OCI-LY1 (cell line): ENCODE results near the gene DIAPH3.

Source experiments
- H2AFZ ChIP-seq: fragments of 200-600 bp; sonication (generic), shearing (Covaris generic); 2 replicates; pipeline ENCODE4 v1.6.0; 2014; ENCODE audit warnings: antibody characterized with exemption, mild to moderate bottlenecking, low read length
- H3F3A ChIP-seq: fragments of 200-600 bp; sonication (generic), shearing (Covaris generic); 2 replicates; pipeline ENCODE4 v1.6.0; 2014; ENCODE audit warnings: mild to moderate bottlenecking, antibody characterized with exemption, low read length, moderate library complexity; ENCODE audit not compliant: insufficient read depth
- H3K27ac ChIP-seq: fragments of 200-600 bp; sonication (generic); 2 replicates; pipeline ENCODE4 v1.5.1; 2014; ENCODE audit warnings: low read length, mixed run types, mild to moderate bottlenecking, low read depth; ENCODE audit not compliant: poor library complexity, severe bottlenecking
- H3K27me3 ChIP-seq: fragments of 200-600 bp; sonication (generic); 2 replicates; pipeline ENCODE4 v1.6.0; 2014; ENCODE audit warnings: antibody characterized with exemption, mild to moderate bottlenecking, low read length, moderate library complexity; ENCODE audit not compliant: insufficient read depth
- H3K36me3 ChIP-seq: fragments of 200-600 bp; sonication (generic); 2 replicates; pipeline ENCODE4 v1.6.1; 2014; ENCODE audit warnings: mild to moderate bottlenecking, antibody characterized with exemption, low read length, moderate library complexity, mixed read lengths; ENCODE audit not compliant: insufficient read depth
- H3K4me1 ChIP-seq: fragments of 200-600 bp; sonication (generic); 2 replicates; pipeline ENCODE4 v1.5.1; 2014; ENCODE audit warnings: mild to moderate bottlenecking, low read length, moderate library complexity; ENCODE audit not compliant: insufficient read depth, severe bottlenecking
- H3K4me2 ChIP-seq: fragments of 200-600 bp; sonication (generic), shearing (Covaris generic); 2 replicates; pipeline ENCODE4 v1.6.1; 2014; ENCODE audit warnings: low read length
- H3K4me3 ChIP-seq: fragments of 200-600 bp; sonication (generic); 2 replicates; pipeline ENCODE4 v1.5.1; 2014; ENCODE audit warnings: low read length, low read depth, mild to moderate bottlenecking, mixed read lengths; ENCODE audit not compliant: poor library complexity, severe bottlenecking
- H3K79me2 ChIP-seq: fragments of 200-600 bp; shearing (Covaris generic); 2 replicates; pipeline ENCODE4 v1.6.1; 2016; ENCODE audit warnings: mixed run types, low read length, mixed read lengths; ENCODE audit not compliant: insufficient read depth
- H3K9ac ChIP-seq: fragments of 200-600 bp; sonication (generic), shearing (Covaris generic); 2 replicates; pipeline ENCODE4 v1.6.1; 2014; ENCODE audit warnings: mild to moderate bottlenecking, low read length, mixed read lengths
- H3K9me2 ChIP-seq: fragments of 200-600 bp; sonication (generic), shearing (Covaris generic); 2 replicates; pipeline ENCODE4 v1.6.1; 2014; ENCODE audit warnings: low read depth, mild to moderate bottlenecking, low read length, mixed read lengths
- H3K9me3 ChIP-seq: fragments of 200-600 bp; shearing (Covaris generic); 2 replicates; pipeline ENCODE4 v1.6.1; 2014; ENCODE audit warnings: low read length, mixed read lengths
- H4K20me1 ChIP-seq: fragments of 200-600 bp; sonication (generic), shearing (Covaris generic); 2 replicates; pipeline ENCODE4 v1.6.0; 2016; ENCODE audit warnings: mild to moderate bottlenecking, low read length; ENCODE audit not compliant: insufficient read depth
- EZH2 ChIP-seq: fragments of 200-600 bp; sonication (generic), shearing (Covaris generic); IDR thresholded peaks from 2 replicates; pipeline ENCODE4 v1.8.0; 2017; ENCODE audit warnings: borderline replicate concordance, mixed run types, mild to moderate bottlenecking, antibody characterized with exemption, low read length, moderate library complexity, mixed read lengths
- TF ChIP-seq, protein P1 (sequence below): fragments of 200-600 bp; sonication (generic), shearing (Covaris generic); IDR thresholded peaks from 2 replicates; pipeline ENCODE4 v1.5.1; 2017; ENCODE audit warnings: mild to moderate bottlenecking, antibody characterized with exemption, low read length, moderate library complexity, mixed read lengths

The DIAPH3 gene

DNA sequence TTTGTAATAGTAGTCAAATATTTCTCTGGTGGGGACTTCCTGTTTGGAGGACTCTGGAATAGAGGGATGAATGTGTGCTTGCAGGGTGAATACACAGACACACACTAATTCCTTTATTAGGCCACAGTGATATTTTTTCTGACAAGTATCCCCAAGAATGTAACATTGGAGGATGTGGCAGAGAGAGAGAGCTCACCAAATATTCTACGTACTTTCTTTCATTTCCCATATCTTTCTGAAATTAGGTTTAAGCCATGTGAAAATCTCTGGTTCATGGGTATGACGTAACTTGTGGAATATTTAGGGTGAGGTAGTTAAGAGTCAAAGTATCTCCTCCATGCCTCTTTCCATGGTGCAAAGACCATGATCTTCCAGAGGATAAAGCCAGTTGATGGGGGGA is 463.4 kb downstream of the DIAPH3 start:
- no peak for TF ChIP-seq EZH2
- TF ChIP-seq, protein P1, sequence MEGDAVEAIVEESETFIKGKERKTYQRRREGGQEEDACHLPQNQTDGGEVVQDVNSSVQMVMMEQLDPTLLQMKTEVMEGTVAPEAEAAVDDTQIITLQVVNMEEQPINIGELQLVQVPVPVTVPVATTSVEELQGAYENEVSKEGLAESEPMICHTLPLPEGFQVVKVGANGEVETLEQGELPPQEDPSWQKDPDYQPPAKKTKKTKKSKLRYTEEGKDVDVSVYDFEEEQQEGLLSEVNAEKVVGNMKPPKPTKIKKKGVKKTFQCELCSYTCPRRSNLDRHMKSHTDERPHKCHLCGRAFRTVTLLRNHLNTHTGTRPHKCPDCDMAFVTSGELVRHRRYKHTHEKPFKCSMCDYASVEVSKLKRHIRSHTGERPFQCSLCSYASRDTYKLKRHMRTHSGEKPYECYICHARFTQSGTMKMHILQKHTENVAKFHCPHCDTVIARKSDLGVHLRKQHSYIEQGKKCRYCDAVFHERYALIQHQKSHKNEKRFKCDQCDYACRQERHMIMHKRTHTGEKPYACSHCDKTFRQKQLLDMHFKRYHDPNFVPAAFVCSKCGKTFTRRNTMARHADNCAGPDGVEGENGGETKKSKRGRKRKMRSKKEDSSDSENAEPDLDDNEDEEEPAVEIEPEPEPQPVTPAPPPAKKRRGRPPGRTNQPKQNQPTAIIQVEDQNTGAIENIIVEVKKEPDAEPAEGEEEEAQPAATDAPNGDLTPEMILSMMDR, result no peak
- no peaks in the 10 kb centered on the region for H3K4me1 ChIP-seq
- no peaks in the 10 kb centered on the region for H3K9me2 ChIP-seq
- H4K20me1 ChIP-seq, result no peaks in the 10 kb centered on the region
- no peaks in the 10 kb centered on the region for H3K27me3 ChIP-seq
- no peak overlapping the region for H3K4me2 ChIP-seq
- no peaks in the 10 kb centered on the region for H3K9me3 ChIP-seq
- no peak overlapping the region for H3K9ac ChIP-seq
- H2AFZ ChIP-seq, result no peak overlapping the region
- no peaks in the 10 kb centered on the region for H3K79me2 ChIP-seq
- no peaks in the 10 kb centered on the region for H3F3A ChIP-seq
- H3K27ac ChIP-seq, result no peak overlapping the region
- no peaks in the 10 kb centered on the region for H3K36me3 ChIP-seq
- no peak overlapping the region for H3K4me3 ChIP-seq

DNA sequence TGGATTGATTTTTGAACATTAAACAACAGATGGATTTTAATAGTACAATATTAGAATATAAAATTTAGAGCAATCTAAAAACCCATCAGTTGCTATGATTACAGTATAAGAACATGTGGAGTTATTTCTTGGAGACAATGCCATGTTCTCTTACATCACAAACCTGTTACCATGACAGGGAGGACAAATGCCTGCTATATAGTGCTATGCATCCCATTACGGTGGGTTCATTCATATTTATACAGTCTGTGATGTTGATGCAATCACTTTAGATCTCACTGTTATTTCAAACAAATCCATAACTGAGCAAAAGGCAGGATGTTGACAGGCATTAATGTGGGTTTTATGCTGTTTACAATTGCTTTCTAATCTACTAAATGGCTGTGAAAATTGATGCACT is 467.5 kb downstream of the DIAPH3 start:
- Histone ChIP-seq H3K79me2 (no peaks in the 10 kb centered on the region), H3K36me3 (no peaks in the 10 kb centered on the region), H3K27ac (no peak overlapping the region), H3K4me1 (no peaks in the 10 kb centered on the region), H3K9me2 (no peaks in the 10 kb centered on the region), H3K9ac (no peak overlapping the region), H4K20me1 (no peaks in the 10 kb centered on the region), H3F3A (no peaks in the 10 kb centered on the region), H3K4me2 (no peak overlapping the region), H3K4me3 (no peak overlapping the region), H3K9me3 (no peaks in the 10 kb centered on the region), H2AFZ (no peak overlapping the region), H3K27me3 (no peaks in the 10 kb centered on the region)
- TF ChIP-seq, protein P1, result no peak
- no peak for TF ChIP-seq EZH2

DNA sequence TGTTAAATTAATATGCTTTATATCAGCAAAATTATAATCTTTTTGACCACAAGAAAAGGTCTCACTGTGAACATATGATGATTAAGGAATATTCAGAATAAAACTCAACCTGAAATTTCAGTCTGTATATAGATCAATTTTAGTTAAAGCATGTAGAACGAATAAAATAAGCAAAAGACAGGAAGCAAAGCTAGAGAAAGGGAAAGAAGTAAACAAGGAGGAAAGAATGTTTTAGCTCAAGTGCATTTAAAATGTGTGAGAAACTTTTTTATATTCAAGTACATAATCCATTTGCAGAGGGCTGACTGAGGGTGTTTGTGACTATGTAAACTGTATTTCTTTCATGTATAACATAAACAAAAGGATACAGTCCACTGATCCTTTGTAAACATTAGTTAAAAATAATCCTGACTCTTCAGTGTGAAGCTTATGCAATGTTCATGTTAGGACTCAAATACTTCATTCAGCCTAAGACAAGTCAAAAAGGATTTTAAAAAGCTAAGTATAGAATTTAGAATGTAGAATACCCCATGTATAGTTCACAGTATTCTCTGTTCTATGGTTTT is 472.1 kb downstream of the DIAPH3 start:
- no peaks in the 10 kb centered on the region for H3K9me3 ChIP-seq
- H4K20me1 ChIP-seq, result no peaks in the 10 kb centered on the region
- H3K79me2 ChIP-seq, result no peaks in the 10 kb centered on the region
- H3K4me1 ChIP-seq, result no peaks in the 10 kb centered on the region
- H3K4me2 ChIP-seq, result no peak overlapping the region
- H2AFZ ChIP-seq, result no peak overlapping the region
- H3K4me3 ChIP-seq, result no peak overlapping the region
- no peak for TF ChIP-seq EZH2
- H3K36me3 ChIP-seq, result no peaks in the 10 kb centered on the region
- H3K27ac ChIP-seq, result no peak overlapping the region
- no peaks in the 10 kb centered on the region for H3K9me2 ChIP-seq
- no peaks in the 10 kb centered on the region for H3F3A ChIP-seq
- no peaks in the 10 kb centered on the region for H3K27me3 ChIP-seq
- H3K9ac ChIP-seq, result no peak overlapping the region

DNA sequence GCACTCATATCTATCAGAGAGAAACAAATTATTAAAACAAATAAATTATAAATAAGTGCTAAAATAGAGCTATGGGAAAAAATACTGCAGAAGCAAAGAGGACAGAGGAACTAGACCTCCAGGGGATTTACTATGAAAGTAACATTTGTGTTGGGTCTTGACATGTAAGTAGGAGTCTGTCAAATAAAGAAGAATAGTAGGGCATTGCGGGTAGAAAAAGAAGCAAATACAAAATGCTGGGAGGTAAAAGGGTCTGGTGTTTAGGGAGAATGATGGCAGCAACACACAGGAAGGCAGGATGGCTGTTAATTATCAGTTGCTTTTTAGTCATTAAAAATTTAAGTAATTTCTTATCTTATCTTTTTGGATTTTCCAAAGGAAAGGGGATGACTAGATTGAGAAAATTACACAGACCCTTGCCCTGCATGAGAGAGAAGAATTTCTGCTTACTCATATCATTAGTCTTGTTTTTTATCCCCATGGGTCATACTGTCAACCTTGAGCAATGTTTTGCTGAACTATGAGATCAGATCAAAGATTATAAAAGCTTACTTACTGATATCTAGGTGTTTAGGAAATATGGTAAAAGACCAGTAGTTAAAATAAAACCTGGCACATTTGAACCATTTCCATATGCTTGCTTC is 472.7 kb downstream of the DIAPH3 start:
- H3K4me1 ChIP-seq, result no peaks in the 10 kb centered on the region
- no peak overlapping the region for H3K4me2 ChIP-seq
- no peak for TF ChIP-seq EZH2
- TF ChIP-seq, protein P1, result no peak

More for the DNA sequence above, 472.7 kb downstream of the DIAPH3 start:
- Histone ChIP-seq H2AFZ (no peak overlapping the region), H3K9me3 (no peaks in the 10 kb centered on the region), H3K27me3 (no peaks in the 10 kb centered on the region), H3K79me2 (no peaks in the 10 kb centered on the region), H4K20me1 (no peaks in the 10 kb centered on the region), H3K4me3 (no peak overlapping the region), H3F3A (no peaks in the 10 kb centered on the region), H3K9ac (no peak overlapping the region), H3K27ac (no peak overlapping the region), H3K36me3 (no peaks in the 10 kb centered on the region), H3K9me2 (no peaks in the 10 kb centered on the region)
